ENCODE data around the gene ELAC1. TPM values are rescaled to one million over a fixed set of nuclear protein-coding genes. Genes with fewer than 3 reads are reported as not detected.

Gene ELAC1
- total RNA-seq, 3 donors from 2014 or later (not counting 1 experiment from before 2014, with no cell fraction given), result 7.9 to 10.0 (median 8.9) TPM

GRCh38 chr18:50935493-50936191 is 32.2 kb upstream of the ELAC1 start:
- Histone ChIP-seq H3K9me3 (ENCODE audit: control insufficient read depth, insufficient read depth, low read length) (no peaks in the 10 kb centered on the region), H3K27ac (ENCODE audit: low read length) (no peak overlapping the region), H3K4me1 (ENCODE audit: control insufficient read depth, insufficient read depth, low read length) (no peaks in the 10 kb centered on the region), H3K27me3 (ENCODE audit: control insufficient read depth, insufficient read depth, low read length) (no peaks in the 10 kb centered on the region), H3K4me3 (ENCODE audit: low read length) (no peak overlapping the region), H3K36me3 (ENCODE audit: control insufficient read depth, insufficient read depth, low read length) (peaks cover 43% of the 10 kb centered on the region)
- no peaks in the 10 kb centered on the region for H3K9me3 Mint-ChIP-seq
- ATAC-seq (no peak), DNase-seq (no peak)
- H3K27ac Mint-ChIP-seq, result no peak overlapping the region
- WGBS (ENCODE audit: insufficient coverage), result 96% methylated on average over 4 of the region's 6 CpGs
- intact Hi-C loops (cut with micrococcal nuclease), result no loop called here
- no peaks in the 10 kb centered on the region for H3K27me3 Mint-ChIP-seq (ENCODE audit: low read depth in 2 of 2)
- no peaks in the 10 kb centered on the region for H3K4me1 Mint-ChIP-seq
- TF ChIP-seq, protein P1, sequence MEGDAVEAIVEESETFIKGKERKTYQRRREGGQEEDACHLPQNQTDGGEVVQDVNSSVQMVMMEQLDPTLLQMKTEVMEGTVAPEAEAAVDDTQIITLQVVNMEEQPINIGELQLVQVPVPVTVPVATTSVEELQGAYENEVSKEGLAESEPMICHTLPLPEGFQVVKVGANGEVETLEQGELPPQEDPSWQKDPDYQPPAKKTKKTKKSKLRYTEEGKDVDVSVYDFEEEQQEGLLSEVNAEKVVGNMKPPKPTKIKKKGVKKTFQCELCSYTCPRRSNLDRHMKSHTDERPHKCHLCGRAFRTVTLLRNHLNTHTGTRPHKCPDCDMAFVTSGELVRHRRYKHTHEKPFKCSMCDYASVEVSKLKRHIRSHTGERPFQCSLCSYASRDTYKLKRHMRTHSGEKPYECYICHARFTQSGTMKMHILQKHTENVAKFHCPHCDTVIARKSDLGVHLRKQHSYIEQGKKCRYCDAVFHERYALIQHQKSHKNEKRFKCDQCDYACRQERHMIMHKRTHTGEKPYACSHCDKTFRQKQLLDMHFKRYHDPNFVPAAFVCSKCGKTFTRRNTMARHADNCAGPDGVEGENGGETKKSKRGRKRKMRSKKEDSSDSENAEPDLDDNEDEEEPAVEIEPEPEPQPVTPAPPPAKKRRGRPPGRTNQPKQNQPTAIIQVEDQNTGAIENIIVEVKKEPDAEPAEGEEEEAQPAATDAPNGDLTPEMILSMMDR (IDR thresholded peaks at IDR 0.05), result no peak
- no peak overlapping the region for H3K4me3 Mint-ChIP-seq
- H3K36me3 Mint-ChIP-seq, result no peaks in the 10 kb centered on the region

DNA sequence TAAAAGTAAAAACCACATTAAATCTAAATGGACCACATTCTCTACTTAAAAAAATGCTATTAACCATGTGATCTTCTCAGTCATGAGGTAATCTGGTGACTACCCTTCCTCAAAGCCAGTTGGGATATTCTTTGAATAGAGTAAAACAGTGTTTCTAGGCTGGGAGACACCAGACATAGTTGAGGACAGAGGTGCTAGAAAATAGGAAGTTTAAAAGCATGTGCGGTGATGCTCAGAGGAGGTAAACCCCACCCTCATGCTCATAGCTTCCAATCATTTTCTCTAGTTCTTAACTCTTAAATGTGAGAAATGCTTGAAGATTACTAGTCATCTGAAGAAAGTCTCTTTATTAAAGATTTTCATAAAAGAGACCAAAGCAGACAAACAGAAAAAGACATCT is 30.7 kb upstream of the ELAC1 start:
- Mint-ChIP-seq H3K36me3 (no peaks in the 10 kb centered on the region), H3K27me3 (ENCODE audit: low read depth in 2 of 2) (no peaks in the 10 kb centered on the region), H3K4me3 (no peak overlapping the region), H3K9me3 (no peaks in the 10 kb centered on the region), H3K27ac (peak overlapping the region; percentile 12 to 44), H3K4me1 (no peaks in the 10 kb centered on the region)
- TF ChIP-seq, protein P1 (IDR thresholded peaks at IDR 0.05), result no peak
- H3K4me3 ChIP-seq (ENCODE audit: low read length), result no peak overlapping the region
- H3K9me3 ChIP-seq (ENCODE audit: control insufficient read depth, insufficient read depth, low read length), result no peaks in the 10 kb centered on the region
- H3K27ac ChIP-seq (ENCODE audit: low read length), result no peak overlapping the region
- ATAC-seq (no peak), DNase-seq (no peak)
- no peaks in the 10 kb centered on the region for H3K4me1 ChIP-seq (ENCODE audit: control insufficient read depth, insufficient read depth, low read length)
- no CpG with 5 or more reads among the region's 1 CpG for WGBS (ENCODE audit: insufficient coverage)
- intact Hi-C loops (cut with micrococcal nuclease), result no loop called here
- no peaks in the 10 kb centered on the region for H3K27me3 ChIP-seq (ENCODE audit: control insufficient read depth, insufficient read depth, low read length)
- peaks cover 41% of the 10 kb centered on the region for H3K36me3 ChIP-seq (ENCODE audit: control insufficient read depth, insufficient read depth, low read length)

DNA sequence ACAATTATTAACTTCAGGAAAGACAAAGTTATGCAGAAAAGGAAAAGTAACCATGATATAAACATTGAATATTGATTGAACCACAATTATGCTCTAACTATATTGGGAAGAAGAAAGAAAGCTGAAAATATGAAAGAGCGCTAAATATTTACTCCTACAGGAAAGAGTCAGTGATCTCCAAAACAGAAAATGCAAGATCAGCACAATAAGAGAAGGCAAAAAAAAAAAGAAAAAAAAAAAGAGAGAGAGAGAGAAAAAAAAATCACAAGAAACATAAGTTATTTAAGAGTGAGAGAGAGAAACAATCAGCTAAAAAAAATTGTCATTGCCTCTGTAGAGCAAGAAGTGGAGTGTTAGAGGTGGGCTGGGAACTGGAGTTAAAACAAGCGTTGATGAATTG is 28.9 kb upstream of the ELAC1 start:
- no peaks in the 10 kb centered on the region for H3K9me3 ChIP-seq (ENCODE audit: control insufficient read depth, insufficient read depth, low read length)
- DNase-seq, result no peak
- Mint-ChIP-seq H3K27ac (peak overlapping the region; percentile 4 to 9), H3K27me3 (ENCODE audit: low read depth in 2 of 2) (no peaks in the 10 kb centered on the region), H3K9me3 (no peaks in the 10 kb centered on the region), H3K4me3 (no peak overlapping the region), H3K4me1 (no peaks in the 10 kb centered on the region), H3K36me3 (no peaks in the 10 kb centered on the region)
- intact Hi-C loops (cut with micrococcal nuclease), result no loop called here
- no peak overlapping the region for H3K4me3 ChIP-seq (ENCODE audit: low read length)
- TF ChIP-seq, protein P1 (IDR thresholded peaks at IDR 0.05), result no peak
- no peaks in the 10 kb centered on the region for H3K4me1 ChIP-seq (ENCODE audit: control insufficient read depth, insufficient read depth, low read length)
- 89% methylated on average over 1 of the region's 2 CpGs for WGBS (ENCODE audit: insufficient coverage)
- no peaks in the 10 kb centered on the region for H3K27me3 ChIP-seq (ENCODE audit: control insufficient read depth, insufficient read depth, low read length)
- peaks cover 26% of the 10 kb centered on the region for H3K36me3 ChIP-seq (ENCODE audit: control insufficient read depth, insufficient read depth, low read length)
- H3K27ac ChIP-seq (ENCODE audit: low read length), result no peak overlapping the region
- no peak for ATAC-seq

All from natural killer cell (primary cell).